GM18868 (cell line): ENCODE measurements around the gene NBPF26.
"Not testable (repeated sequence)": the region's sequence is repeated elsewhere in the genome, so short reads cannot be mapped to it uniquely, and the experiment has no call there.

Experiments used
- ATAC-seq: cut with Tn5 transposase; IDR thresholded peaks from one replicate; pipeline ENCODE4 v1.9.1; 2021; ENCODE audit warnings: mild to moderate bottlenecking, moderate library complexity; ENCODE audit not compliant: unreplicated experiment

Gene NBPF26

DNA sequence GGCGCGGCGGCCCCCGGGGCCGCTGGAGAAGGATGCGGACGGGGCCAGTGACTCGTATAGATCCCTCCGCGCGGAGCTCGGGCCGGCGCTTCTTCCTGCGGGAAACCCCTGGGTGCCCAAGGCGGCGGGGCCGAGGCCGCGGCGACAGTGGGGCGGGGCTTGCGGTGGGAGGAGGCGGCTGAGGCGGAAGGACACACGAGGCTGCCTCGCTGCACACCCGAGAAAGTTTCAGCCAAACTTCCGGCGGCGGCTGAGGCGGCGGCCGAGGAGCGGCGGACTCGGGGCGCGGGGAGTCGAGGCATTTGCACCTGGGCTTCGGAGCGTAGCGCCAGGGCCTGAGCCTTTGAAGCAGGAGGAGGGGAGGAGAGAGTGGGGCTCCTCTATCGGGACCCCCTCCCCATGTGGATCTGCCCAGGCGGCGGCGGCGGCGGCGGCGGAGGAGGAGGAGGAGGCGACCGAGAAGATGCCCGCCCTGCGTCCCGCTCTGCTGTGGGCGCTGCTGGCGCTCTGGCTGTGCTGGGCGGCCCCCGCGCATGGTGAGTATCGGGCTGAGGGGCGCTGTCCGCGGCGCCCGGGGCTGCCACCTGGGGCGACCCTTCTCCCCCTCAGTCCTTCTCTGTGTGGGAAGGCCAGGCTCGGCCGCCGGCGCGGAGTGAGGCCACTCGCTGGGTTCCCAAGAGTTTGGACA, at the start of gene NBPF26:
Gene NBPF26 (plus strand): TSS at position 231 of the 688 bp plus-strand sequence.
- not testable (repeated sequence) for ATAC-seq

DNA sequence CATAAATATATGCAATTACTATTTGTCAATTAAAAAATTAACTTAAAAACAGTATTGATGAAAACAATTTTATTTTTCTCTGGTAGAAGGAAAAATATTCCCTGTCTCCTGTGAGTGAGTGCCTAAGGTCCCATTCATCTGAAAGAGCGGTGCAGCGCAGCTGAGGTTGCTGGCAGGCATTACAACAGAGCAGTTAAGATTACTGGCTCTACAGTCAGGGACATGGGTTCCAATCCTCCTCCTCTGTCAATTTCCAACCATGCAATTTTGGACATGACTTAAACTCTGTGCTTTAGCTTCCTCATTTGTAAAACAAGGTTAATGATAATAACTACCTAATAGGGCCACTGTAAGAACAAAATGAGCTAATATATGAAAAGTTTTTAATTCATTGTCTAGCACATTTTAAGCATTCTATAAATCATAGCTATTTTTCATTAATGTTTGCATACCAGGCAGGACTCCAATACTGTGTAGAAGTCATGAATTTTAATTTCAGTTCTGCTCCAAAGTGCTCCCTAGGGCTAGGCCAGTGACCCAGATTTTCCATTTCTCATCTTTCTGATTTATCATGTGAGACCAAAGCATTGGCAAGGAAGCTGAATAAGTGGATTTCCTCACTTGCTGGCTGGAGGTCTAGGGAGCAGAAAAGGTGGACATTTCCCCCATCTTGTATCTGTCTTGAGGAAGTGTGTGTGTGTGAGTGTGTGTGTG, 43.5 kb upstream of the NBPF26 start:
- ATAC-seq, result not testable (repeated sequence)

DNA sequence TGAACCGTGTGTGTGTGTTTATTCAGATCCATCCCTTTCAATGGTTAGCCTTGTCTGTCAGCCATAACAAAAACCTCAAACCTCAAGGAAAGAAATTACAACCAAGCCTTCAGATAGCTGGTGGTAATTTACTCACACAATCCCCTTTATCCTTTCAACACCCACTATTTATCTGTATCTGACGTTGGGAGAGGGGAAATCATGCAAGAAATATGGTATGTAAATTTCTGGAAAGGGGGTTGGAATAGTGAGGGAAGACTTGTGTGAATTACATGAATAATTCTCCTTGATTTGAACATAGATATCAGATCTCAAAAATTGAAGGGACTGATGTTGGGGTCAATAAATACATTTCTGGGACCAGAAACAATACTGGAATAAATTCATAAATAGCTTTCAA, 42.8 kb upstream of the NBPF26 start:
- ATAC-seq, result not testable (repeated sequence)

DNA sequence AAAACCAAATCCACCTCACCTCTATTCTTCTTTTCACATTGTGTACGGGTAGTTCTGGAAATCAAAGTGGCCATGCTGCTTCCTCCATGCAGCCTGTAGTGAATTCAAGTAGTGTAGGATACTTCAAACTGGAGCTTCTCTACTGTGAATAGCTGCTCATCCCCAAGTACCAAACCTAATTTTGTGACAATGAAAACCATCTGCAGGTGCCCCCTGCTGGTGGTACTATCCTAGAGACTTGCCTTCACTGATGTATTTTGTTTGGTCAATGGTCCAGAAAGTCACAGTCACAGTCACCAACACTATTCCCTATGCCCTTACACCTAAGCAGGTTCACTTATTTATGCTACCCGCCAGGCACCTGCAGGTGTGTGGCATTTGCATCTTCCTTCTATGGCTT, 39.3 kb upstream of the NBPF26 start:
- ATAC-seq, result not testable (repeated sequence)

DNA sequence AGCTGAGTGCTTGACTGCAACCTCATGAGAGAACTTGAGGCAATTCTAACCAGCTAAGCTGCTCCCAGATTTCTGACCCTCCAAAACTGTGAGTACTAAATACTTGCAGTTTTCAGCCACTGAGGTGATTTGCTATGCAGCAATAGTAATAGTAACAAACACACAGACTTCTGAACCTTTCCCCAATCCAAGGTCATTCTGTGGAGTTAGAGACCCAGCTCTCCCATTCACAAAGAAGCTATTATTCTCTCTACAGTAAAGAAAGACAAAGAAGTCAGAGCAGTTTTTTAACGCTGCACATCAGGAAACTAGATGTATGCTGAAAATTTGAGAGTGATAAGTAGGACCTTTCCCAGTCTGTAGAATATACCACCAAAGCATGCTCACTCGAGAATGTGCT, 38.1 kb upstream of the NBPF26 start:
- not testable (repeated sequence) for ATAC-seq

DNA sequence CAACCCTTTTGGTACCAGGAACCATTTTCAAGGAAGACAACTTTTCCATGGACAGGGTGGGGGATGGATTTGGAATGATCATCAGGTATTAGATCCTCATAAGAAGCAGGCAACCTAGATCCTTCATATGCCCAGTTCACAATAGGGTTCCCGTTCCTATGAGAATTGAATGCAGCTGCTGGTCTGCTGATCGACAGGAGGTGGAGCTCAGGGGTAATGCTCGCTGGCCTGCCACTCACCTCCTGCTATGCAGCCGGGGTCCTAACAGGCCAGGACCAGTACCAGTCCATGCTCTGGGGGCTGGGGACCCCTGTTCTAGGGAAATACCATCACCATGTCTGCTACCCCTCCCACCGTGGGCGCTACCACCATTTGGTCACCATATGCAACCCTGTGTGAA, 36.5 kb upstream of the NBPF26 start:
- ATAC-seq, result not testable (repeated sequence)

DNA sequence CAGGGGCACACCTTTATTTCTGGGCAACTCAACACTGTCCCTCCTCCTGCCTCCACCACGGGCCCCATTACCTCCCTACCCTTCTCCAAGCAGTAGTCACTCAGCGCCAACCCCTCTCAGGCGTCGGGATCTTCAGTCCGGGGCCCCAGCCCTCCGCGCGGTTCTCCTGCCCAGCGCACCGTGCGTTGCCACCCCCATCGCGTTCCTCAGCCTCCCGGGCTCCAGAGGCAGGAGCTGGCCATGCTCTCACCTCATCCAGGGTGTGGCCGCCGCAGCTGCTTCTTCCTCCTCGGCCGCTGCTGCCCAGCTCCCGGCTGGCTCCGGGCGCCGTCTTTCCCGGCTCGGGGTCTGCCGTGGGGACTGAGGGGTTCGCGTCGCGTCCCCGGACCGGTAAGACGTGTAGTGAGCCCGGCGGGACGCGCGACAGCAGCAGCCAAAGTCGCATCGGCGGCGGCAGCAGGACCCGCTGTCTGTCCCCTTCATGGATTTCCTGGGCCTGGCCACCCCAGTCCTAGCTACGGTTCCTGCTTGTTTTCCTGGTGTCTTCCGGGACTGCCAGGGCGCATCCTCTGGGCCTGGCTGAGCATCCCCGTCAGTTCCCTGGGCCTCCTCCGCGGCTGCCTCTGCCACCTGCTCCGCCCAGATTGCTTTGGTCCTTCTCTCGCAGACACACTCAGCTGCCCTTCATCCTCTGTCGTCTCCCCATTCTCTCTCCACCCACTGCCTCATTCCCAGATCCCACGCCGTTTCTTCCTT, 22.8 kb upstream of the NBPF26 start:
- ATAC-seq, result not testable (repeated sequence)

DNA sequence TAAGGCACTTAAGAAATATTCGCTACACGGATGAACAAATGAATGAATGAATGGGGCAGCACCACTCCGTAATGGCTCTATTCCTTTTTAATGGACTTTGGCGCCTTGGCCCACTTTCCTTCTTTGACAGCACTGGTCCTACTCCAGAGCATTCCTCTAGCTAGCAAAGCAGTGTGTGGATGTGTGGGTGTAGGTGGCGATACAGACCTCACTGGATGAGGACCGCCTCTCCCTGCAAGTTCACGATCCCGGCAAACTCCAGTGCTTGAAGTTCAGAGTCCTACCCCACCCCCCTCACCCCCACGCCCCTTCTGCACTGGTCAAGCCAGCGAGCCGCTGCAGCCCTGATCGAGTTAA, 409 bp upstream of the NBPF26 start:
- ATAC-seq, result not testable (repeated sequence)

DNA sequence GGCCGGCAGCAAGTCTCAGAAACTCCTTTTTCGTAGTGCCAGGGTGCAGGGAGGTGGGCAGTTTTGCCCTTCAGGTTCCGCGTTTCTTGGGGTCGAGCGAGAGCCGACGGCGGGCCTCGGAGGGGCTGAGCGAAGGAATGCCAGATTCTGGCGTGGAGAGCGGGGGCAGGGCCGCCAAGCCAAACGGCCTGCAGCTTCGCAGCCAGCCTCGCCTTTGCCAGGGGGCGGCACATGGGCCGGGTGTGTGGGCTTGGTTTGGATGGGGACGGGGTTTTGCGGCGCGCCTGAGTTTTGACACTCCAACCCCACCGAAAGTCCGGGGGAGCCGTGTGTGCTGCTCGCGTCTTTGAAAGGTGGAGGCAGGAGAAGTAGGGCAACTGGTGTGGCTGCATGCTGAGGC, 762 bp downstream of the NBPF26 start:
- ATAC-seq, result not testable (repeated sequence)

DNA sequence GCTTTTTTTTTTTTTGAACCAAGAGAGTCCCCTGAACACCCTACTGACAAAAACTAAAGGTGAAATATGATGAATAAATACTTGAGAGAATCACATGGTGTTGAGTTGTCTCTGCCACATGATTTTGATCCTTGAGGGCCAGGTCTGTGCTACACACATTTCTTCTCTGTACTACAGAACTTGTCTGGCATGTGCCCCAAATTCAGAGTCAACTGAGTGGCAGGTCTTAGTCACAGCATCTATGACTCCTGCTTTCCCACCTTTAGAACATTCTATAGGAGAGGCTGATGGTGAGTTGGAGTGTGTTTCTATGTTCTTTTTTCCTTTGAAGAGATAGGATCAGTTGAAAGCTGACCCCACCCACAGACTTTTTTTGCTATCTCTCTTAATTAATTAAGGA, 5.1 kb downstream of the NBPF26 start:
- ATAC-seq, result not testable (repeated sequence)

DNA sequence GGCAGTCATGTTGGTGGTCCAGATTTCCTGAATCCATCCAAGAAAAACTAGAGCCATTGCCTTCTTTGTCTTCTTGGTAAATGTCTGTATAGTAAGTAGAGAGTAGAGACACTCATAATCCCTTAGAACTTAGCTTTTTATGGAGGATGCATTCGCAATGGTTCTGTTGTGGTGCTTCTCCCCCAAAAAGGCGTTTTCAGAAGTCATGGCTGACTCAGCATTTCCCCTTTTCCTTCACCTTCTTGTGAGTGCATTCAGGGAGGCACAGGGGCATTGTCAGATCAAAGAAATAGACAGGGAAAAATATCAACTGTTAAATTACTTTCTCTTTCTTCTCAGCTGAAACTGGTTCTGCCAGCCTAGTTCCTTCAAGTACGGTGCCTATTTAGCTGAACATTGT, 45.3 kb downstream of the NBPF26 start:
- ATAC-seq, result not testable (repeated sequence)

DNA sequence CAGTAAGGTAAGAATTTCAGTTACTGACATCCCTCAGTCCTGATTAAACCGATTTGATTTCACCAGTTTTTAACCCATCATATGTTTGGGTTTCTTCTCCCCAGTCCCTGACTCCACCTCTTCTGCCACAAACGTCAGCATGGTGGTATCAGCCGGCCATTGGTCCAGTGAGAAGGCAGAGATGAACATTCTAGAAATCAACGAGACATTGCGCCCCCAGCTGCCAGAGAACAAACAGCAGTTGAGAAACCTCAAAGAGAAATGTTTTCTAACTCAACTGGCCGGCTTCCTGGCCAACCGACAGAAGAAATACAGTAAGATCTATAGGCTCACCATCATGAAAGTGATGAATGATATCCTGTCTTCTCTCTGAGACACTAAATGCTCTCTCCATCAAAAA, 81.7 kb downstream of the NBPF26 start:
- not testable (repeated sequence) for ATAC-seq

DNA sequence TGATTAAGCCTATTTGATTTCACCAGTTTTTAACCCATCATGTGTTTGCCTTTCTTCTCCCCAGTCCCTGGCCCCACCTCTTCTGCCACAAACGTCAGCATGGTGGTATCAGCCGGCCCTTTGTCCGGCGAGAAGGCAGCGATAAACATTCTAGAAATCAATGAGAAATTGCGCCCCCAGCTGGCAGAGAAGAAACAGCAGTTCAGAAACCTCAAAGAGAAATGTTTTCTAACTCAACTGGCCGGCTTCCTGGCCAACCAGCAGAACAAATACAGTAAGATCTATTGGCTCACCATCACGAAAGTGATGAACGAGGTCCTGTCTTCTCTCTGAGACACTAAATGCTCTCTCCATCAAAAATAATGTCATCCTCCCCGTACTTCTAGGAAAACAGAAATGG, 88.1 kb downstream of the NBPF26 start:
- ATAC-seq, result not testable (repeated sequence)

DNA sequence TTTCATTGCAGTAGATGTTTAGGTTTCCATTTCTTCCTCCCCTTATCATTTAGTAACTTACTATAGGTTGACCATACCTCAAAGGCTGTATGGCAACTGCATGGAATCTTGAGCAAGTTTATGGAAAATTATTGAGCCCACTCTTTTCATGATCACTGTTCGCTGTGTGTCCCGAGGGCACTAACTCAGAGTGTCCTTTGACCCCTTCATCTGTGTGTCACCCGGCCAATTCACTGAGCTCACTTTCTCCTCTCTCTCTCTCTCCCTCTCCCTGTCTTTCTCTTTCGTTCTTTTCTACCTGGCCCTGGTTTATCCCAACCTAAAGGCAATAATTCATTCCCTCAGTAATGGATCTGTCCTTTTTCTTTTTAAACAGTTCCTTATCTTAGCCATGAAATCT, 101.3 kb downstream of the NBPF26 start:
- not testable (repeated sequence) for ATAC-seq

DNA sequence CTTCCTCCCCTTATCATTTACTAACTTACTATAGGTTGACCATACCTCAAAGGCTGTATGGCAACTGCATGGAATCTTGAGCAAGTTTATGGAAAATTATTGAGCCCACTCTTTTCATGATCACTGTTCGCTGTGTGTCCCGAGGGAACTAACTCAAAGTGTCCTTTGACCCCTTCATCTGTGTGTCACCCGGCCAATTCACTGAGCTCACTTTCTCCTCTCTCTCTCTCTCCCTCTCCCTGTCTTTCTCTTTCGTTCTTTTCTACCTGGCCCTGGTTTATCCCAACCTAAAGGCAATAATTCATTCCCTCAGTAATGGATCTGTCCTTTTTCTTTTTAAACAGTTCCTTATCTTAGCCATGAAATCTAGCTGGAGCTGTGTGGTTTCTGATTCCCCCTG, 102.9 kb downstream of the NBPF26 start:
- ATAC-seq, result not testable (repeated sequence)

DNA sequence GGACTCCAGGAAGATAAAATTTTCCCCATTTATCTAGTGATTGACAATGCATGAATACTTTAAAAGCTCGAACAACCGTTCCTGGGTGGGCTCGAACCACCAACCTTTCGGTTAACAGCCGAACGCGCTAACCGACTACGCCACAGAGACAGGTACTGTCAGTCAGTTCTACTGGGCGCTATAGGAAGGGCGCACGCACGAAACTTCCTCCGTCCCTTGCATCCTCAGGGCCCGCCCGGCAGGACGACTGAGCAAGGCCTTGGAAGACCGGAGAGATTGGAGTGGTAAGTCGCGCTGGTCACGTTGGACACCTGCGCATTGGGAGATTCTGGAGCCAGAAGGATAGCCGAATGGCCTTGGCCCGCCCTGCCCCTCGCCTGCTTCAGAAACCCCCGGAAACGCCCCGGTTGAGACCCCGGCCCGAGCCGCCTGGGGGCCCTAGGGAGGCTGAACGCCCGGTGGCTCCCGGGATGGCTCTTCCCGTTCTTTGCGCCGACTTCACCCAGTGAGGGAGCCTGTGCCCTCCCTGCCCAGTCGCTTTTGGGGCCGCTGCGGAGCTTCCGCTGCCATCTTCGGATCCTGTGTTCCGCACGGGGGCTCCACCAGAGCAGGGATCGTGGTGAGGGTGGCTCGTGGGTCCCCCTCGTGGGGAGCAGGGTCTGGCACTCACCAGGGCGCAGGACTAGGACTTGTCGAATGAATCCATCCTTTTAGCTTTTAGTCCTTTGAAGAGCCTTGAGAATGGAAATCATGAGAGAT, 120.6 kb downstream of the NBPF26 start:
- not testable (repeated sequence) for ATAC-seq

DNA sequence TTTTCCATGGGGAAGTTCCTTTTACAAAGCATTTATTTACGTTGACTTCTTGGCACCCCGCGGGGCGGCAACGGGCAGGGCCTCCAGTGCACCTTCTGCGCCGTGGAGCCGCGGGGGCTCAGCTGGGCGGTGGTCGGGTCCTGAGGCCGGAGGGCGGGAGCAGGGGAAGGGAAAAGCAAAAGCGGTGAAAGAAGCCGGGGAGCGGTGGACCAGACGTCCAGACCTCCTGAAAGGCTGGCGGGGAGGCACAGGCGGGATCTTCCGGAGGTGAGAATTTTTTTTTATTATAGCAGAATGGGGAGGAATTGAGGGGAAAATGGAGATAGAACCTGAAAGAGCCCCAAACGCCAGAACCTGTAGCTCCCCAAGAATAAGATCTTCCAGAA, 121.2 kb downstream of the NBPF26 start:
- not testable (repeated sequence) for ATAC-seq

DNA sequence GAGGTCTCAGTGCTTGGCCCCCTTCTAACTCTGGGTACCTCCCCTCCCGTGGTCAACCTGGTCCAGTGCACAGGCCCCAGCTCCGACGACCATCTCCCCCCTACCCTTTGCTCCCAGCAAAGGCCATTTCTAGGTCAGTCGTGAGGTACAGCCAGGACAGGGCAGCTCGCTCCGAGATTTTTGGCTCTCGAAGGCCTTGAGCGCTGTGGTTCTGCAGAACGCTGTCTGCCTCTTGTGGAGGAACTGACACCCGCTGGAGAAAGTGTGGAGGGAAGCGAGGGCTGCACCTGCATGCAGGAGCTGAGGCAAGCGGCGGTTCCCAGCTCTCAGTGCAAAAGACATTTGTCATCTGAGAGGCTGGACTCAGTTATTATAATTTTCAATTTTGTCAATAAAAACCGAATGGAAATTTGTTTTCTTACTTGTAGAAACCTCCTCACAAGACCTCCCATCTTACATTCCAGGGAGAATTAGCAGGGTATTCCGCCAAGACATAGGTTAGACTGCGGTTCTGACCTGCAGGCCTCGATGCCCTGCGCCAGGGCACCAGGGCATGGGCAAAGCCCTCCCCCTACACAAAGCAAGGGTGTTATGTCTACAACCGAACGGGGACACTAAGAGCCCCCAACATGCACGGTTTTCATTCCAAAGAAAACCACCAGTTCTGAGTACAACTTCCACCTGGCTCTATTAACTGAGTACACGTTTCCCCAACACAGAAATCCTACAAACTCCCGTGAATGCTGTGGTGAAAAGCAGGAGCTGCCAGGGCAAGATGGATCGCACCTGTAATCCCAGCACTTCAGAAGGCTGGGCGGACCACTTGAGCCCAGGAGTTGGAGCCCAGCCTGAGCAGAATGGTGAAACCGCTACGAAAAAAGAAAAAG, 125.9 kb downstream of the NBPF26 start:
- not testable (repeated sequence) for ATAC-seq

DNA sequence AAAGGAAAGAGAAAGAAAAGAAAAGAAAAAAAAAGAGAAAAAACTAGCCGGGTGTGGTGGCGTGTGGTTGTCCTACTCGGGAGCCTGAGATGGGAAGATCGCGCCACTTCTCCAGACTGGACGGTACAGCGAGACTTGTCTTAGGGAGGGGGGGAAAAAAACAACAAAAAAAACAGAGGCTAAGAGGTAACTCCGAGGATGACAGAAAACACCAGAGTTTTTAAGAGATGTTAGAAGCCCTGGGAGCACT, 126.5 kb downstream of the NBPF26 start:
- not testable (repeated sequence) for ATAC-seq
